ENCODE results near the gene RPS16.
A peak's percentile ranks its signal among the peaks of the same experiment; 100 is the strongest.

The RPS16 gene

GRCh38 chr19:39407660-39408391, 27.9 kb downstream of the RPS16 start:
- DNase-seq (ENCODE audit: low read depth) = no peak

GRCh38 chr19:39407410-39407659, 28.4 kb downstream of the RPS16 start:
- no peak for DNase-seq (ENCODE audit: low read depth)

GRCh38 chr19:39406656-39407409, 28.9 kb downstream of the RPS16 start, which contains the start of gene ZFP36:
Gene ZFP36 (plus strand): TSS chr19:39406847. CDS start chr19:39406905, 58 bp downstream.
- DNase-seq (ENCODE audit: low read depth) = peak; percentile 81

- DNase-seq (ENCODE audit: low read depth) = peak; percentile 73
Measured at GRCh38 chr19:39405958-39406655, 29.6 kb downstream of the RPS16 start.

GRCh38 chr19:39405261-39405957, 30.3 kb downstream of the RPS16 start:
- no peak for DNase-seq (ENCODE audit: low read depth)

GRCh38 chr19:39403331-39404312, 32.1 kb downstream of the RPS16 start:
- DNase-seq (ENCODE audit: low read depth) = peak; percentile 96

GRCh38 chr19:39402346-39403300, 33.1 kb downstream of the RPS16 start:
- DNase-seq (ENCODE audit: low read depth) = peak; percentile 78

- DNase-seq (ENCODE audit: low read depth) = peak; percentile 75
Measured at GRCh38 chr19:39401549-39402345, 34.0 kb downstream of the RPS16 start.

GRCh38 chr19:39401070-39401548, 34.6 kb downstream of the RPS16 start:
- DNase-seq (ENCODE audit: low read depth) = no peak

- no peak for DNase-seq (ENCODE audit: low read depth)
Measured at GRCh38 chr19:39400061-39400460, 35.7 kb downstream of the RPS16 start.

GRCh38 chr19:39399668-39400050, 36.1 kb downstream of the RPS16 start:
- DNase-seq (ENCODE audit: low read depth) = no peak

- no peak for DNase-seq (ENCODE audit: low read depth)
Measured at GRCh38 chr19:39398297-39398864, 37.4 kb downstream of the RPS16 start.

GRCh38 chr19:39397360-39398296, 38.1 kb downstream of the RPS16 start:
- DNase-seq (ENCODE audit: low read depth) = peak; percentile 94

- peak; percentile 94 for DNase-seq (ENCODE audit: low read depth)
Measured at GRCh38 chr19:39390751-39391437, 44.9 kb downstream of the RPS16 start, which contains the start of the genes MED29 and PAF1. Gene MED29 (plus strand): TSS chr19:39391378. CDS start chr19:39391423, 45 bp downstream. Gene PAF1 (minus strand): TSS chr19:39391106. CDS start chr19:39390864, 242 bp downstream.

GRCh38 chr19:39390451-39390750, 45.3 kb downstream of the RPS16 start:
- peak; percentile 59 for DNase-seq (ENCODE audit: low read depth)

- no peak for DNase-seq (ENCODE audit: low read depth)
Measured at GRCh38 chr19:39389631-39390414, 45.9 kb downstream of the RPS16 start.

All from activated gamma-delta T cell treated with anti-CD3 and anti-CD28 coated beads, Interleukin-2, amount 50 U/mL, for 16 hours (primary cell).